GM21529 (cell line): ENCODE measurements around the gene AQP5.

Source experiments
- ATAC-seq: cut with Tn5 transposase; IDR thresholded peaks from one replicate; pipeline ENCODE4 v1.9.1; 2021; ENCODE audit not compliant: unreplicated experiment

AQP5 gene

DNA sequence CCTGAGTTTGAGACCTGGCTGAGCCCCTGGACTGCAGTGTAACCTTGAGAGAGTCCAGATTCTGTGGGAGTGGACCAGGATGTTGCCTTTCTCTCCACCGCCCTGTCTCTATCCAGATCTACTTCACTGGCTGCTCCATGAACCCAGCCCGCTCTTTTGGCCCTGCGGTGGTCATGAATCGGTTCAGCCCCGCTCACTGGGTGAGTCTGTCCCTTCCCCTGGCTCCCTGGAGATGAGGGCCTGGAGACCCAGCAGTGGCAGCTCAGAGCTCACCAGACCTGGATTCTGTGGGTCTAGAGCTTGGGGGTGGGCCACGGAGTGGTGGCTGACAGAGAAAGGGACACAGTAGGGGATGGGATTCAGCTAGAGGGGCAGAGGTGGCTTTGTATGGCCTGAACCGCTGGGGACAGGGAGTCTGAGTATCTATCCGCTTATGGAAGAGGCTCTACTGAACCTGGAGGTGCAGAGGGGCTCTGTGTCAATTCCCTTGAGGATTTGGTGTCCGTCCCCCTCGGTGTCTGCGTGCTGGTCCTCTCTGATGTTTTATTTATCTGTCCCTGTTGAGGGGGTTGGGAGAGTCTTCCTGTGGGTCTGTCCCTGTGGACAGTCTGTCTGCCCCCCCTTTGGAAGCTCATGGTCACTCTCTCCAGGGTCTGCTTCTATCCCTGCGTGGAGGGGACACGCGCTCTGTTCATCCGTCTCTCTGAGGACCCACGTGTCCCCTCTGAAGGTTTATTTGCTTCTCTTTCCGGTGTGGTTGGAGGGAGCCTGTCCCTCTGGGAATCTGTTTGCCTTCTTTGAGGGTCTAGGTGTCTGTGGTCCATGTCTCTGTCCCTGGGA, 2.5 kb downstream of the AQP5 start:
- no peak for ATAC-seq

DNA sequence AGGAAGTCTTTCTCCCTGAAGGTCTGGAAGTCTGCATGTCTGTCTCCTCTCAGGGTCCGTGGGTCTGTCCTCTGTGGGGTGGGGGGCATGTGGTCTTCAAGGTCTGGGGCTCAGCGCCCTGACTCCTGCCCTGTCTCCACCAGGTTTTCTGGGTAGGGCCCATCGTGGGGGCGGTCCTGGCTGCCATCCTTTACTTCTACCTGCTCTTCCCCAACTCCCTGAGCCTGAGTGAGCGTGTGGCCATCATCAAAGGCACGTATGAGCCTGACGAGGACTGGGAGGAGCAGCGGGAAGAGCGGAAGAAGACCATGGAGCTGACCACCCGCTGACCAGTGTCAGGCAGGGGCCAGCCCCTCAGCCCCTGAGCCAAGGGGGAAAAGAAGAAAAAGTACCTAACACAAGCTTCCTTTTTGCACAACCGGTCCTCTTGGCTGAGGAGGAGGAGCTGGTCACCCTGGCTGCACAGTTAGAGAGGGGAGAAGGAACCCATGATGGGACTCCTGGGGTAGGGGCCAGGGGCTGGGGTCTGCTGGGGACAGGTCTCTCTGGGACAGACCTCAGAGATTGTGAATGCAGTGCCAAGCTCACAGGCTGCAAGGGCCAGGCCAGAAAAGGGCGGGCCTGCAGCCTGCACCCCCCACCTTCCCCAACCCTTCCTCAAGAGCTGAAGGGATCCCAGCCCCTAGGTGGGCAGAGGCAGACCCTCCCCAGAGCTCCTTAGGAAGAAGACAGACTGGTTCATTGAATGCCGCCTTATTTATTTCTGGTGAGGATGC, 3.4 kb downstream of the AQP5 start:
- ATAC-seq, result no peak

GRCh38 chr12:49965836-49966235, 4.2 kb downstream of the AQP5 start:
- ATAC-seq, result no peak

DNA sequence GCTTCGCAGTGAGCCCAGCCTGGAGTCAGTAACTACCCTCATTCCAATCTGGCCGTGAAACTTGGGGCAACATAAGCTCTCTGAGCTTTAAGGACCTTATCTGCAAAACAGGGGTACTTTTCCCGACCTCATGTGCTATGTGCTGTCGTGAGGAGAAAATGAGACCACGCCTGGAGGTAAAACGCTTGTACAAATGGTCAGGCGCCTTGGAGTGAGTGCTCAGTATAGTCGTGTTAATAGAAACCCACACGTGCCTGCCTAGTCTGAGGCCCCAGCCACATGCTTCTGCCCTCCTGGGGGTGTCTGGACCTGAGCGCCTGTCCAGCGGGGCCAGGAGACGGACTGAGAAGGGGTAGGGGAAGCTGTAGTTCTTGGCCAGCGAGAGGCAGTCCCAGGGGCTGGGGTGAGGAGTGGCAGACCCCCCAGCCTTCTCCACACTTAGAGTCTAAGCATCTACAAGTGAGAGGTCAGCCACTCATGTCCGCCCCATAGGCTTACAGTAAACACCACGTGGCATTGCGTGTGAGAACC, 4.9 kb downstream of the AQP5 start:
- no peak for ATAC-seq

GRCh38 chr12:49967042-49967776, 5.5 kb downstream of the AQP5 start:
- ATAC-seq, result peak; percentile 63

GRCh38 chr12:49967777-49968250, 6.1 kb downstream of the AQP5 start:
- ATAC-seq, result peak; percentile 14

DNA sequence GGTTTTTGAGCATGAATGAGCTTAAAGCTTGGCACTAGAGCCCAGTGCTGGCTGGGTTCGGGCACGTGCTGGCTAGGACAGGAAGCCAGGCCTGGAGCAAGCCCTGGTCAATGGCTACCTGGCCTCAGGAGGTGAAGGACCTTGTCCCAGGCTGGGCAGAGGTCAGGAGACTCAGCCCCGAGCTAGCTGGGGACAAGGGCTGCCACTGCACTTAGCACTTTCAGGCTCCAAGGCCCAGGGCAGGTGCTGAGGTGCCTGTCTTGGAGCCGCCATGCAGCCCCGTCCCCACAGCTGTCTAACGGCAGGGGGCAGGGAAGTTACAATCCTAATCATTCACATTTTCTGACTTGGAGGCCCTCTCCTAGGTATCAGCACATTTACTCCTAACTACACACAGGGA, 6.8 kb downstream of the AQP5 start:
- no peak for ATAC-seq

- ATAC-seq, result no peak
Observed at GRCh38 chr12:49969027-49969426, 7.4 kb downstream of the AQP5 start.

DNA sequence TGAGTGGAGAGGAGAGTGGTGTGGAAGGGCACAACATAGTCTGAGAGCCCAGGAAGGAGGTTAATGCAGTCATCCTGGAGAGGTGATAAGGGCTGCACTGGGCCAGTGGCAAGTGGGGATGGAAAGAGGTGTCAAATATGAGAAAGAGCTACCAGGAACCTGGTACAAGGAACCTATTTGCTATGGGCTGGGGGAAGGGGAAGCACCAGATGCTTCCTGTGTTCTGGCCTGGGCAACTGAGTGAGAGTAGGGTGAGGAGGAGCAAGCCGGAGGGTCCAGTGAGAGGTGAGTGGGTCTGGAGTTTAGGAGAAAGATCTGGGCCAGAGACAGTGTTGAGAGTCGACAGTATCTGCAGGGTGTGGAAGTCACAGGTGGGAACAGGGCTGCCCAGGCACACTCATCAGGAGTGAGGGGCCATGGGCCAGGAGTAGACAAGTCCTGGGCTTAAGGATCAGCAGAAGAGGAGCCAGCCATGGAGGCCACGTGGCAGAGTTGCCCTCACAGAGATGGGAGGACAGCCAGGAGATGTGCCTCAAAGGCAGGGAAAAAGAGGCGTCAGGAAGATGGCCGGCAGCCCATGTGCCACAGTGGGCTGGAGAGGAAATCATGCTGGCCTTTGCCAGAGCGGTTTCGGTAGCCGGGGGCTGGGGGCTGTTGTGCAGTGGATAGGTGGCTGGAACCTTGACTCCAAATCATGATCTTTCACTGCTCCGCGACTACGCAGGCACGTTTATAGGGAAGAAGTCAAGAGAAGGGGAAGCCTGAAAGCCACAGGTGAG, 8.2 kb downstream of the AQP5 start:
- ATAC-seq, result no peak

DNA sequence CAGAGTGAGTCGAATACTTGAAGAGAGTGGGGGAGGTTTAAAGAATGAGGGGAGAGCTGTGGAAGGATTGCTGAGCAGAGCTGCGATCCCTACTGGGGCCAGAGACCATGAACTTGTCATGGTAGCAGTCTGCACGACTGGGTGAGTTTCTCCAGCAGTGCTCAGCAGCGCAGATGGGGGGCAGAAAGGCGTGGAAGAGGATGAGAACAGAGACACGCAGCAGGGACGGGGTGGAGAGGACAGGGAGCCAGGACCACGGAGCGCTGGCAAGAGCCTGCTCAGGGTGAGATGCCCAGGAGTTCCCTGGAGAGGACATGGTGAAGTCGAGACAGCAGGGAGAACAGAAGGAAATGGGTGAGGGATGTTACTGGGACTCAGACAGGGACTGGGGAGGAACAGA, 9.0 kb downstream of the AQP5 start:
- ATAC-seq, result no peak

- ATAC-seq, result no peak
Observed at GRCh38 chr12:49971141-49971540, 9.5 kb downstream of the AQP5 start.

- ATAC-seq, result no peak
Observed at GRCh38 chr12:49972129-49972528, 10.5 kb downstream of the AQP5 start.

DNA sequence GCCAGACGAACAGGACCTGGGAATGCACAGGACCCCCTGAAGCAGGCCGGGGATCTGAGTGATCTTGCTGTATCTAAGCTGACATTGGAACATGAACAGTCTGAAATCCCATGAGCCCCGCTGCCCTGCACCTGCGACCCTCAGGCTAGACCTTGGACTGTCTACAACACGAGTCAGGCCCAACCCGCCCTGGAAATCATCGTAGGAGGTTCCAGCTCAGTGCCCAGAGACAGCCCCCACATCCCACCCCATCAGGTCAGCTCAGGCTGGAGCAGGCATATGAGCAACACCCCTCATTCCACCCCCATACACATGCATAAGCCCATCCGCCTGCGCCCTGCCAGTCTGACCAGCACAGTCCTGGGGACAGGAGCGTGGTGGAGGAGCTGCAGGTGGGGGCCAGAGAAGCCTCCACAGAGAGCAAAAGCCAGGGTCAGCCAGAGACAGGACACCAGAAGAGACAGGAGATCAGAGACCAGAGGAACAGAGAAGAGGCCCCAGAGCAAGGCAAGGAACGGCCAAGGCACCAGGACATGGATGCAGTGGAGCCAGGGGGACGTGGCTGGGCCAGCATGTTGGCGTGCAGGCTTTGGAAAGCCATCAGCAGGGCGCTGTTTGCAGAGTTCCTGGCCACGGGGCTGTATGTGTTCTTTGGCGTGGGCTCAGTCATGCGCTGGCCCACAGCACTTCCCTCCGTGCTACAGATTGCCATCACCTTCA, 11.1 kb downstream of the AQP5 start, which contains the start of gene AQP6:
TSS of gene AQP6 (plus strand) at position 307 of the 720 bp plus-strand sequence. CDS start at position 534, 227 bp downstream.
- ATAC-seq, result no peak

- no peak for ATAC-seq
Observed at GRCh38 chr12:49973361-49973830, 11.7 kb downstream of the AQP5 start.

- ATAC-seq, result no peak
Observed at GRCh38 chr12:49974231-49974675, 12.6 kb downstream of the AQP5 start.

GRCh38 chr12:49974677-49975317, 13.1 kb downstream of the AQP5 start:
- ATAC-seq, result no peak

GRCh38 chr12:49975318-49975761, 13.7 kb downstream of the AQP5 start:
- ATAC-seq, result no peak

DNA sequence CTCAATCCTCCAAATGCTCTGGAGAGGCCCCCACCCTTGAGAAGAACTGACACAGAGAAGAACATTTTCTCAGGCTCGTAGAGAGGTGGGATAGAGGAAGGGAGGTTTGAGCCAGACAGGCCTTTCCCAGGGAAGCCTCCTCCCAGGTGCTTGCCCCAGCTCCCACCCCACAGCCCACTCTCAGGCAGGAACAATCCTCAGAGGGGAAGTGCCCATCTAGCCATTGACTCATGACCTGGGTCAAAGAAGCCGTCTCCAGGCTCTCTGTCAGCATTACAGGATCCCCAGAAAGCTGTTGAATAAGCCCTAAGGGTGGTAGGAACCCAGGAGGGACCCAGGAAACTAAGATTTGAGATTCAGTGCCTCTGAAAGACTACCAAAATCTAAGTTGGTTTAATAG, 14.9 kb downstream of the AQP5 start:
- ATAC-seq, result no peak

DNA sequence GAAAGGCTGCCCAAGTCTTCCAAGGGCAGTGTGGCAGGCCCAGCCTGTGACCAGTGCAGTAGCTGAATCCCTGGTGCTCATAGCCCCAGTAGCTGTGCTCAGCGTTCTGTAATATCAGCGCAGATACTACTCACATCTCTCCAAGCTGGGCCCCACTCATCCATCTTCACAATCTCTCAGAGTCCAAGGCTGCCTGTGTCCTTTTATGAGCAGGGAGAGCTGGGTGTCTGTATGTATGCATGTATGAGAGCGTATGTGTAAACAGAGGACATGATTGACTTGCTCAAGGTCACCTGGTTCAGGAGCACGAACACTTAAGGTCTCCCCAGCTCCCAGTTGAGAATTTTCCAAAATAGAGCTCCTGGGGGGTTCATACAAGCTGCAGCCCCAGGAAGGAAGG, 16.5 kb downstream of the AQP5 start:
- ATAC-seq, result no peak
